Kidney capillary endothelial cell (primary cell): Measurements from ENCODE around the gene PHLDB1.
"Not testable (repeated sequence)": the region's sequence is repeated elsewhere in the genome, so short reads cannot be mapped to it uniquely, and the experiment has no call there.

Source experiments
- DNase-seq: peaks from one replicate; pipeline ENCODE4 v3.0.0-alpha.2; 2018; ENCODE audit warnings: low spot score

PHLDB1 gene

DNA sequence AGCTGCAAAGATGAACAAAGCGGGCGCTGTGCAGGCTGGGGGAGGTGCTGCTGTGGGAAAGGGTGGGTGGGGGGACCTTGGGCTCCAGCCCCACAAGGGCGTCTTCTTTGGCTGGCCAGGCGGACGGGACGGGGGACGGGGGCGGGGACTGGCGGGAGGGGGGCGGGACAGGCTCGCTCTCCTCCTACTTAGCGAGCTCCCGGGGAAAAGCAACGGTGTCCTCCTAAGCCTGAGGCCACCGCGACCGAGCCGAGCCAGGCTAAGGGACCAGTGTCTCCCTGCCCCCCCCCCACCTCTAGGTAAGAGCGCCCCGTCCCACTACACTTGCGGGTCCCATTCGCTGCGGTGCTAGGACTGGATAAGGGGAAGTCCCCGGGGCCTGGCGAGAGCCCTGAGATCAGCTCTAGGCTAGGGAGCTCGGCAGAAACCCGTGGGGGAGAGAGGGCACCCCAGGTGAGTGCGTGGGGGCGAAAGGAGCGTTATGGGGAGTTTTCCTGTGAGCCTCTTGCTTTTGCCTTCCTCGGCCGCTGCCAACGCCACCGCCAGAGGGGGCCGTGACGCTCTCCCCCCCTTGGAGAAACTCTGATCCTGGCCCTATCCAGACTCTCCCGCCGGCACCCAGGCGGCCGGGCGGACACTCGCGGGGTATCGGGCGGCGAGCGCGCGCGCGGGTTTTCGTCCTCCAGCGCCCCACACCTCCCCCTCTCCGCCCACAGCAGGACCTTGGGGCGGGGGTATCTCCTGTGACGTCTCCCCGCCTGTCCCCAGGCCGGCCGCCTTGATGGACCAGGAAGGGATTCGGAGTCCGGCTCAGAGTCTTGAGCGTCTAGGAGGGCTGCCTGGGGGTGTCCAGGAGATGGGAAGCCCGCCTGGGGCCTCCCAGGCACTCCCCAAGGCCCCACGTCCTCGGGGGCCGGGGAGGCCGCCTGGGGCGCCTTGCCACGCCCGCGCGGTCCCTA lies at the start of gene PHLDB1:
Gene PHLDB1, plus strand, starts transcription at position 215 of the 959 bp plus-strand sequence. CDS start 6,222 bp downstream, outside the sequence.
- peak; percentile 55 for DNase-seq

DNA sequence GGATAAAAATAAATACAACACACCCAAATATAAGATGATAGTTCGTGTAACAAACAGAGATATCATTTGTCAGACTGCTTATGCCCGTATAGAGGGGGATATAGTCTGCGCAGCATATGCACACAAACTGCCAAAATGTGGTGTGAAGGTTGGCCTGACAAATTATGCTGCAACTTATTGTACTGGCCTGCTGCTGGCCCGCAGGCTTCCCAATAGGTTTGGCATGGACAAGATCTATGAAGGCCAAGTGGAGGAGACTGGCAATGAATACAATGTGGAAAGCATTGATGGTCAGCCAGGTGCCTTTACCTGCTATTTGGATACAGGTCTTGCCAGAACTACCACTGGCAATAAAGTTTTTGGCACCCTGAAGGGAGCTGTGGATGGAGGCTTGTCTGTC lies 46.6 kb upstream of the PHLDB1 start:
- no peak for DNase-seq

DNA sequence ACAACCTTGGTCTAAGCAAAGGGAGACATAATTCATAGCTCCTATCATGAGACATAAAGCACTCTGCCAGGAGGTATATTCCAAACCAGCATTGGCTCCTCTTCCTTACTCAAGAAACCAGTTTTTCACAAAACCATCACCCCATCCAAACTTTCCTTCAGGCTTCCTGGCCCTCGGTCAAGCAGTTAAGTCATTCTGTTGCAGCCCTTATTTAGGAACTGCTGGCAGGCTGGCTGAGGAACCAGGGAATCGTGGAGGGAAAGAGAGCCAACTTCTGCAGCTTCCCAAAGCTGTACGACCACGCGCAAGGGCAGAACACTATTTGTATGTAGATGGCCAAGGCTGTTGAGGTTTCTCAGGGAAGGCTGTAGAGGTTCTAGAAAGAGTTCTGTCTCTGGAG lies 42.4 kb upstream of the PHLDB1 start:
- no peak for DNase-seq

DNA sequence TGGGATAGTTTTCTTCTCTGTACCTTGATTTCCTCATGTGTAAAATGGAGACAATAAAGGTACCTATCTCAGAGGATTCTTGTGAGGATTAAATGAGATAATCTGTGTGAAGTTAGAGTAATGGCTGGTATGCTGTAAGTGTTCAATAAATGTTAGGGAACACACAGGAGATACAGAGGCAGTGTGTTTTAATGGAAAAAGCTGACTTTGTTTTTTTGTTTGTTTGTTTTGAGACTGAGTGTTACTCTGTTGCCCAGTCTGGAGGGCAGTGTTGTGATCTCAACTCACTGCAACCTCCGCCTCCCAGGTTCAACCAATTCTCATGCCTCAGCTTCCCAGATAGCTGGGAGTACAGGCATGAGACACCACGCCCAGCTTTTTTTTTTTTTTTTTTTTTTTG lies 37.7 kb upstream of the PHLDB1 start:
- DNase-seq, result no peak

DNA sequence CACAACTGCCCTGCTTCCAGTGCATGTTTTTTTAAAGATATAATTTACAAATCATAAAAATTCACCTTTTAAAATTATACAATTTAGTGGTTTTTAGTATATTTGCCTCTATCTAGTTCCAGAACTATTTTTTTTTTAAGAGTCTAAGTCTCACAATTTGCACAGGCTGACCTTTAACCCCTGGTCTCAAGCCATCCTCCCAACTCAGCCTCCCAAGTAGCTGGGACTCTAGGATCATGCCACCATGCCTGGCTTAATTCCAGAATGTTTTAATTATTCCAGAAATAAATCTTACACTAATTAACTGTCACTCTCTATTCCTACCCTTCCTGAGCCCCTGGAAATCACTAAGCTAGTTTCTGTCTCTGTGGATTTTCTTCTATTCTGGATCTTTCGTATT lies 36.6 kb upstream of the PHLDB1 start:
- no peak for DNase-seq

DNA sequence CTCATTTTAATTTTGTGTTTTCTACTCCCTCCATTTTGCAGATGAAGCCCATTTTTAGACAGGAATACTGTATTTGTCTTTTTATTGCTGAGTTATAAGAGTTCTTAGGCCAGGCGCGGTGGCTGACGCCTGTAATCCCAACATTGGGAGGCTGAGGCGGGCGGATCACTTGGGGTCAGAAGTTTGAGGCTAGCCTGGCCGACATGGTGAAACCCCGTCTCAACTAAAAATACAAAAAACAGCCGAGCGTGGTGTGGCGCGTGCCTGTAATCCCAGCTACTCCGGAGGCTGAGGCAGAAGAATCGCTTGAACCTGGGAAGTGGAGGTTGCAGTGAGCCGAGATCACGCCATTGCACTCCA lies 35.7 kb upstream of the PHLDB1 start:
- not testable (repeated sequence) for DNase-seq

DNA sequence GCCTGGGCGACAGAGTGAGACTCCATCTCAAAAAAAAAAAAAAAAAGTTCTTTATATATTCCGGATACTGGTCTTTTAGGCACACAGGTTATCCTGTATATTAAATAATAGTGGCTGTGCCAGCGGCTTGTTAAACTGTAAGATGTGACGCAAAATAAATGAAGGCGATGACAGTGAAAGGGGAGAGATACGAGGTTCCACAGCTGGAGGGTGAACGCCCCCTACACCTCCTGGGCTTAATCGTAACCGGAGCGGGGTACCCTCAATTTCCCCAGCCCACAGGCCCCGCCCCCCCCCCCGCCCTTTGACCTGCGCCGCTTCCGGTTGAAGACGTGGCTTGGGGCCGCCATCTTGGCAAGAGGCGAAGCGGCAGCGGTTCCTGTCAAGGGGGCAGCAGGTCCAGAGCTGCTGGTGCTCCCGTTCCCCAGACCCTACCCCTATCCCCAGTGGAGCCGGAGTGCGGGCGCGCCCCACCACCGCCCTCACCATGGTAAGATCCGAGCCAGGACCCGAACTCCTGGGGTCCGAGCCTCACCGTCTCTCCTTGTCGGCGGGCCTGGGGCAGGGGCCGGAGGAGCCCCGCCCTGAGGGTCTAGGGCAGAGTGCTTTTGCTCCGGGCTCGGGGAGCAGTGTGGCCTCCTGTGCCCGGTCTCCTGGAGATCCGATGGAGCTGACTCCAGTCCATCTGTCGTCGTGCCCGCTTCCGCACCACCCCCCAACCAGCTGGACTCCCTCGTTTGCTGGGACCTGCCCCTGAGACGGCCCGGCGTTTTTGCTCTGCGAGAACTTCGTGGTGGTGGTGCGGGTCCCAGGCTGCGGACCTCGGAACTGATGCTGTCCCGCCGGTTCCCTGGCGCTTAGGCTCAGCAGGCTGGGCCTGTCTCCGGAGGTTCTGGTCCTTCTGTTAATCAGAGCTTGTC lies 35.1 kb upstream of the PHLDB1 start, which contains the start of gene ARCN1:
Gene ARCN1, plus strand, starts transcription at position 349 of the 920 bp plus-strand sequence. Its CDS starts 139 bp downstream, at position 488.
- peak; percentile 61 for DNase-seq

DNA sequence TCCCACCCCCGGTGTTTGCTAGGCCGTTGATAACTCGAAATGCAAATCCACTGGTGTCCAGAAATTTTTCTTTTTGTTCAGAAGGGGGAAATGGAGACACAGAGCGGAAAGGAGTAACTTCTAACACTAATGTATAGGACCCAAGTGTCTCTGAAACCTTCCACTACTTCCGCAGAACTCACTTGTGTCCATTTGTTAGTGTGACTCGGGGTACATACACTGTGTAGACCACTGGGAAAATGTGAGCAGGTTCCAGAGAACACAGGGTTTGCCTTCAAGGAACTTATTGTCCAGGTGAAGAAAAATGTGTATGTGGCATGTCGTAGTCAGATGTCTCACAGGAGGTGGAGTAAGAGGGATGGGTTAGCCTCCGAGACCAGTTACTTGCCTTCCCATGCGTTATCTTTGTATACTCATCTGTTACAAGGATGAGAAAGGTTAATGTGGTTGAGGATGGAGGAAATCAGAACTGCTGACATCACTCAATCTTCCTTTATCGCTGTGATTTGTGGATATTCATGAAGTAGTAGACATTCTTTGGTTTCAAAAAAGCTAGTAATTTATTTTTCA lies 34.3 kb upstream of the PHLDB1 start:
- peak; percentile 35 for DNase-seq

DNA sequence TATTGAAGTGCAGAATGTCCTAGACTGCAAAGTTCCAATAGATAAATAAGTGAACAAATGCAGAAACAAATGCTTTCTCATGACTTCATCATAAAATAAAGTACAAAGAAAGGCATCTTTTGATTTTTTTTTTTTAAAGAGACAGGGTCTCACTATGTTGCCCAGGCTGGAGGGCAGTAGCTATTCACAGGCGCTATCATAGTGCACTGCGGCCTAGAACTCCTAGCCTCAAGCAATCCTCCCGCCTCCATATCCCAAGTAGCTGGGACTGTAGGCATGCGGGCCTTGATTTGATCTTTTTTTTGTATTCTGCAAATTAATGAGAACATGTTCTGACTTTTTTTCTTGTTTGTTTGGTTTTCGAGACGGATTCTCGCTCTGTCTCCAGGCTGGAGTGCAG lies 32.8 kb upstream of the PHLDB1 start:
- no peak for DNase-seq

DNA sequence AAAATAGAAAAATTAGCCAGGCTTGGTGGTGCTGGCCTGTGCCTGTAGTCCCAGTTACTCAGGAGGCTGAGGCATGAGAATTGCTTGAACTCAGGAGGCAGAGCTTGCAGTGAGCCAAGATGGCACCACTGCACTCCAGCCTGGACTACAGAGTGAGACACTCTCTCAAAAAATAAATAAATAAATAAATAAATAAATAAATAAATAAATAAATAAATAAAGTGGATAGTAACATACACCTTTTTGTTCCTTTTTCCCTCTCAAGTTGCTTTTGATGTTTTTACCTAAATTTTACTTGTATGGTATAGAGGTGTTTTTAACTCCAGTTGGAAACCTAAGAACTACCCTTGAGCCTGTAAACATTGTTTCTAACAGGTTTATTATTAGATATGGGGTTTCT lies 29.4 kb upstream of the PHLDB1 start:
- not testable (repeated sequence) for DNase-seq

DNA sequence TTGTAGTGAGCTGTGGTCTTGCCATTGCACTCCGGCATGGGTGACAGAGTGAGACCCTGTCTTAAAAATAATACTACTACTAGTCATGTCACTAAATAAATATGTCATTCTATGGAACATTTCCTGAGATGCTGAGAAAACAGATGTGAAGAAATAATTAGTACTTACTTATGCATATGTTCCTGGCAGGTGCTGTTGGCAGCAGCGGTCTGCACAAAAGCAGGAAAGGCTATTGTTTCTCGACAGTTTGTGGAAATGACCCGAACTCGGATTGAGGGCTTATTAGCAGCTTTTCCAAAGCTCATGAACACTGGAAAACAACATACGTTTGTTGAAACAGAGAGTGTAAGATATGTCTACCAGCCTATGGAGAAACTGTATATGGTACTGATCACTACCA lies 26.4 kb upstream of the PHLDB1 start:
- DNase-seq, result peak; percentile 16

DNA sequence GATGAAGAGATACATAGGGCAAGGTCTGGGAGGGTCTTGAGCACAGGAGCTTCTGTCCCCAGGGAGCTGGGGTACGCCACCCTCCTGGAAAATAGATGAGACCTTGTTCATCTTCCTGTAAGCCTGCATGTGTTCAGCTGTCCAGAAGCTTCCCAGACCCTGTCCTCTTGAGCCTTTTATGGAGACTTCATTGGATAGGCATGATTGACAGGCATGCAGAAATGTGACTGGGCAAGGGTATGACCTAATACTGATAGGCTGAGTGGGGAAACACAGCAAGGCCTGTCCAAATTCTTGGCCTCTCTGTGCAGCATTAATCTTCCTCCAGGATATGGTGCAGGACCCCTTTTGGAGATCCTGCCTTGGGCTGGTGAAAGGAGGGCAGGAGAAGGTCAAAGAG lies 19.5 kb upstream of the PHLDB1 start:
- DNase-seq, result no peak

DNA sequence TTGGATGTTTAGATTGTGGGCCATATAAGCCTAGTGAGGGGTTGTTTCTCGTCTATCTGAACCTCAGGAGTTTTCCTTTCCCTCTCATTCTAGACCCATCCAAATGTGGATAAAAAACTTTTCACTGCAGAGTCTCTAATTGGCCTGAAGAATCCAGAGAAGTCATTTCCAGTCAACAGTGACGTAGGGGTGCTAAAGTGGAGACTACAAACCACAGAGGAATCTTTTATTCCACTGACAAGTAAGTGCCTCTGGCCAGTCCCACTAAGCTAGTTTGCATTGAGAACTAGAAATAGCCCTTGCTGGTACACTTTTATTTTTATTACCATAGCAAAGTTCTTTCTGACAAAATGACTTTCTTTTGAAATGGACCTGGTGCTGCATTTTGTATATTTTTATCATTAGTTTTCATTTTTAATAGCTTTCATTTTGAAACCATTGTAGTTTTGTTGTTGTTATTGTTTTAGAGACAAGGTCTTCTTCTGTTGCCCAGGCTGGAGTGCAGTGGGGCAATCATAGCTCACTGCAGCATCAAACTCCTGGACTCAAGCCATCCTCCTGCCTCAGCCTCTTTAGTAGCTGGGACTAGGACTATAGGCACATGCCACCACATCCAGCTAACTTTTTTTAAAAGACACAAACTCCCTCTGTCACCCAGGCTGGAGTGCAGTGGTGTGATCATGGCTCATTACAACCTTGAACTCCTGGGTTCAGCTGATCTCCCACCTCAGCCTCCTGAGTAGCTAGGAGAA lies 14.6 kb upstream of the PHLDB1 start:
- no peak for DNase-seq

DNA sequence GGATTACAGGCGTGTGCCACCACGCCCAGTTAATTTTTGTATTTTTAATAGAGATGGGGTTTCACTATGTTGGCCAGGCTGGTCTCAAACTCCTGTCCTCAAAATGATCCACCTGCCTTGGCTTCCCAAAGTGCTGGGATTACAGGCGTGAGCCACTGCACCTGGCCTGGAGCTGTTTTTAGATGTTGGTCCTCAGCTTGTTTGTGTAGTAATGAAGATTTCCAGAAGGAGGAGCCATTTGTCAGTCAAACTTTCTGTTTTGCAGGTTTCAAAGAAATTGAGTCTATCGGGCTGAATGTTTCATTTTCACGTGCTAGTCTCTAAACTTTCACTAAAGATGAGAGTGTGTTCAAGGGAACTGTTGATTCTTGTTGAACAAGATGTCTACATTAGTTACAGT lies 12.4 kb upstream of the PHLDB1 start:
- peak; percentile 47 for DNase-seq

DNA sequence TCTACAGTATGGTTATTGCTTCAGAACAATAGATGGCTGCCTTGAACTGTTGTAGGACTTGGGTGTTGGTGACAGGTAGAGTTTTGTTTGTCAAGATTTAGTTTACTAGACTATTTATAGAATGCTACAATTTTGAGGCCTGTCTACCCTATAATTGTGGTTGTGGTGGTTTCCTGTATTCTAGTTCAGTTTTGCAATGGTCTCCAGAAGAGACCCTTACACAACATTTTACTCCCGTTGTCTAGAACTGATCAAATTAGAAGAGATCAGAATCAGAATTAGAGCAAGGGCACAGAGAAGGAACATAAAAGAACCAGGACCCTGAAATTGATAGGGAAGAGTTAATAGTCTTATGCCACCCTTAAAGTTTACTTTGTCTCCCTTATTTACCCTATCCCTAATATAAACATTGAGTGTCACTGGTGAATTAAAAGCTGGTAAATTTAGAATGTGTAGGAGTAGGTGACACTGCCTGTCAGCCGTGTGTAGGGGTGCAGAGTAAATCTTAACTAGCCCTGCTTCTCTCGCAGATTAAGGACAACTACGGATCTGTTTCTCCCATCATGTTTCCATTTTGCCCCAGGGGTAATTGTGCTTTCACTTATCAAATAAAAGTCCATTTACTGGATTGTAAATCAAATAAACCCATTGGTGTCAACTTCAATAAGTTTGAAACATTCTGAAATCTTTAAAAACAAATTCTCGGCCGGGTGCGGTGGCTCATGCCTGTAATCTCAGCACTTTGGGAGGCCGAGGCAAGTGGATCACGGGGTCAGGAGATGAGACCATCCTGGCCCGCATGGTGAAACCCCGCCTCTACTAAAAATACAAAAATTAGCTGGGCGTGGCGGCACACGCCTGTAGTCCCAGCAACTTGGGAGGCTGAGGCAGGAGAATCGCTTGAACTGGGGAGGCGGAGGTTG lies 10.9 kb upstream of the PHLDB1 start:
- no peak for DNase-seq

DNA sequence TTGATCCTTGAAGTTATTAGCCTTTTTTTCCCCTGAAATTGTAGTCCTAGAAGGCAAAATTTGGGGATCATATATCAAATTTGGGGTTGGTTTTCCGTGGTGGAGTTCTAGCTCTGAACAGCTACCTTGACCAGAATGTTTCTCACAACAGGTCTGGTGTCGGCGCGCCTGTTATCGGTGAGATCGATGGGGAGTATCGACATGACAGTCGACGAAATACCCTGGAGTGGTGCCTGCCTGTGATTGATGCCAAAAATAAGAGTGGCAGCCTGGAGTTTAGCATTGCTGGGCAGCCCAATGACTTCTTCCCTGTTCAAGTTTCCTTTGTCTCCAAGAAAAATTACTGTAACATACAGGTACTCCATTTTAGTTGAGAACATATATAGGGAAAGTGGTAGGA lies 9.9 kb upstream of the PHLDB1 start:
- no peak for DNase-seq

DNA sequence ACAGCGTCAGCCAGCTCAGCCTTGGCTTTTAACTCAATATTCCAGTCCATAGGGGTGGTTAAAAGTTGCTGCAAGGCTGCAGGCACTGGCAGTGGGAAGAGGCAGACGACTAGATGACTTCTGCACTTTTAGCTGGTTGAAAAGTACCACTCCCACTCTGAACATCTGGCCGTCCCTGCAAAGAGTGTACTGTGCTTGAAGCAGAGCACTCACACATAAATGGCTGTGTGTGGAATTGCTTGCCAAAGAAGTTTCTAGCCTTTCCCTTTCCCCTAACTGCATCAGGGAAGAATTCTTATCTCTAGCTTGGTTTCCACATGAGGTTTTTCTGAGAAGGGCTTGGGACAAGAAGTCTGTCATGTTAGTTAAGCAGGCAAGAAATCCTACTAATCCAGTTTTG lies 5.1 kb upstream of the PHLDB1 start:
- no peak for DNase-seq

DNA sequence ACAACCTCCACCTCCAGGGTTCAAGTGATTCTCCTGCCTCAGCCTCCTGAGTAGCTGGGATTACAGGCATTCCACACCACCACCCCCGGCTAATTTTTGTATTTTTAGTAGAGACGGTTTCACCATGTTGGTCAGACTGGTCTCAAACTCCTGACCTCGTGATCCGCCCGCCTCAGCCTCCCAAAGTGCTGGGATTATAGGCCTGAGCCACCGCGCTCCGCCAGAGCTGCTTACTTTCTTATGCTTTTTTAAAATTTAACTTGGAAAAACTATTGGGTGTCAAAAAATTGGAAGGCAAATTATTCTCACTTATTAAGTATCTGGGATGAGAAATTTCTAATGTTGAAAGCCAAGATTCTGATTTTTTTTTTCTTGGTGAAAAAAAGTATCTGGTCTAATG lies 3.7 kb upstream of the PHLDB1 start:
- DNase-seq, result not testable (repeated sequence)

DNA sequence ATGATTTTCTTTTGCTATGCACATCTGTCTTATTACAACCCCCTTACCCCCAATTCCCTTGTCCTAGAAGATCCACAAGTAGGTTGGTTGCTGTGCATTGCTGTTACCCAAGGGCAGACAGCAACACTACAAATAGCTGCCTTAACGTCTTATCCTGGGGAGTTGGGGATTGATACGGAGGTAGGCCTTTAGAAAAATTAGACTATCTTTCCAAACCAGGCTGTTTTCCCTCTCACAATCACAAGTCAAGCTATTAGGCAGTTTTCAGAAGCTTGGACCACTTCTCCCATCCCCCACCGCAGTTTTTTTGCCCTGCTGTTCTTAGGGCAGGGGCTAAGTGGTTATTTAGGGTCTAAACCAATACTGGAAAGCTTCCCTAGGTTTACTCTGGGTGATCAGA lies 2.8 kb upstream of the PHLDB1 start:
- DNase-seq, result no peak

DNA sequence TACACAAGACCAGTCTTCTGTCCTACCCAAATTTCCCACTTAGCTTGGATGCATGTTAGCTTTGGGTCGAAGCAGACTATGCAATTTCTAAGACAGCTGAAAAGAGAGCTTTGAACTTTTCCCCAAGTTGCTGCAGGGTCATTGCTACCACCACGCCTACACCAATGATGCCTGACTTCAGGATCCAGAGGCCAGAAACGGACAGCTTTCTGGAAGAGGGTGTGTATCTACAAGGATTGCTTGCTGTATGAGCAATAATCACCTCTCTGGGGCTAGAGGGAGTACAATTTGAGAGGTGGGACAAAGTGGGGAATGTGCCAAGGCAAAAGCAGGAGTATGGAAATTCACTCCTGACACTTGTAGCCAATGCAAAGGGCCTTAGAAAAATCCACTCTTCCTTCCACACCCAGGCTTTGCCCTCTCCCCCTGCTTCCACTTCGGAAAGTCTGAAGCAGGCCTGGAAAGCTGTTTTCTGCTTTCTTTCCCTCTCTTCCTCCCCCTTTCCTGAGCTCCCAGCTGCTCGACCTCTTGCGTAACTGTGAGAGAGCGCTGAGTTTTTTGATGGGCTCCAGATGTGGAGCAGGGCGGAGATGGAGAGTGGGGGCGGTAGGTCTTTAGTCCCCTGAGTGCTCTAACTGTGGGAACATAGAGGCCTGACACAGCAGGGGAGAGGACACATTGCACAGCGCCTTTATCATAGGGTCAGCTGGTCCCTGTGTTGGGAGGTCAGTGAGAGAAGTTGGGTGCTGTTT lies 2.1 kb upstream of the PHLDB1 start:
- DNase-seq, result no peak
